ENCODE data around the gene RCOR2. TPM values are rescaled to one million over a fixed set of nuclear protein-coding genes. Genes with fewer than 3 reads are reported as not detected.
A peak's percentile ranks its signal among the peaks of the same experiment; 100 is the strongest.

Gene RCOR2
- total RNA-seq, 1 experiment from 2014 or later, result 77.4 TPM

DNA sequence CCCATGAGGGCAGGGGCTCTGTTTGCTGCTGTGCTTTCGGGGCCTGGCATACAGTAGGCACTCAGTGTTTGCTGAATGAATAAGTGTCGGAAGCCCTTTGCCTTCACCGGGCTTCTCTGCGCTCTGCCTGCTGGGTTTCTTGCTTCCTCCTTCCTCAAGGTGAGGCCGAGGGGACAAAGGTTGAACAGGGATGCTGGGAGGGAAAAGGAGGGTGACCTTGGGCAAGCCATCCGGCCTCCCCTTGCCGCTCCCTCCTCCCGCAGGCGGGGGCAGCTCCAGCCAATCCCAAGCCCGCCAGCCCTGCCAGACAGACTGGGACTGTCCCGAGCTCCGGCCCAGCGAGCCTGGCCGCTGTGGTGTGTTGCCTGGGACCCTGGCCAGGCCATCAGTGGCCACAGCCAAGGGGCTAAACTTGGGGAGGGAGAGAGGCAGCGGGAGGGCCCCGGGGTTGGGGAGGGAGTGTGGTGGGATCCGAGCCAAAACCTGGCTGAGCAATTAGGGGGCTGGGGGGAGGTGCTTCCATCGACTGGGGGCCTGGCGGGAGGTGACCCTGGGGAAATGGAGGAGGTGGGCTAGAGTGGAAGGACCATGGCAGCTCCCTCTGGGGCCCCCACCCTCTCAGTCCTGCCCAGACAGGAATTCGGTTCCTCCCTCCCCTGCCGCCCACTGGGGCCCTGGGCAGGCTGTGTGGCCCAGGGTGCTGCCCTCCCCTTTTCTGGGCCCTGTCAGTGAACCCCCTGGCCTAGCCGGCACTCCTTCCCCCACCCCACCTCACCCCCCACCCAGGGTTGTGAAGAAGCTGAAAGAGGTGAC, 3.4 kb upstream of the RCOR2 start (continued):
- TF ChIP-seq, protein P1, sequence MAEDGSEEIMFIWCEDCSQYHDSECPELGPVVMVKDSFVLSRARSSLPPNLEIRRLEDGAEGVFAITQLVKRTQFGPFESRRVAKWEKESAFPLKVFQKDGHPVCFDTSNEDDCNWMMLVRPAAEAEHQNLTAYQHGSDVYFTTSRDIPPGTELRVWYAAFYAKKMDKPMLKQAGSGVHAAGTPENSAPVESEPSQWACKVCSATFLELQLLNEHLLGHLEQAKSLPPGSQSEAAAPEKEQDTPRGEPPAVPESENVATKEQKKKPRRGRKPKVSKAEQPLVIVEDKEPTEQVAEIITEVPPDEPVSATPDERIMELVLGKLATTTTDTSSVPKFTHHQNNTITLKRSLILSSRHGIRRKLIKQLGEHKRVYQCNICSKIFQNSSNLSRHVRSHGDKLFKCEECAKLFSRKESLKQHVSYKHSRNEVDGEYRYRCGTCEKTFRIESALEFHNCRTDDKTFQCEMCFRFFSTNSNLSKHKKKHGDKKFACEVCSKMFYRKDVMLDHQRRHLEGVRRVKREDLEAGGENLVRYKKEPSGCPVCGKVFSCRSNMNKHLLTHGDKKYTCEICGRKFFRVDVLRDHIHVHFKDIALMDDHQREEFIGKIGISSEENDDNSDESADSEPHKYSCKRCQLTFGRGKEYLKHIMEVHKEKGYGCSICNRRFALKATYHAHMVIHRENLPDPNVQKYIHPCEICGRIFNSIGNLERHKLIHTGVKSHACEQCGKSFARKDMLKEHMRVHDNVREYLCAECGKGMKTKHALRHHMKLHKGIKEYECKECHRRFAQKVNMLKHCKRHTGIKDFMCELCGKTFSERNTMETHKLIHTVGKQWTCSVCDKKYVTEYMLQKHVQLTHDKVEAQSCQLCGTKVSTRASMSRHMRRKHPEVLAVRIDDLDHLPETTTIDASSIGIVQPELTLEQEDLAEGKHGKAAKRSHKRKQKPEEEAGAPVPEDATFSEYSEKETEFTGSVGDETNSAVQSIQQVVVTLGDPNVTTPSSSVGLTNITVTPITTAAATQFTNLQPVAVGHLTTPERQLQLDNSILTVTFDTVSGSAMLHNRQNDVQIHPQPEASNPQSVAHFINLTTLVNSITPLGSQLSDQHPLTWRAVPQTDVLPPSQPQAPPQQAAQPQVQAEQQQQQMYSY (CRISPR knock-in tag; IDR thresholded peaks at IDR 0.05), result peak; percentile 46
- TF ChIP-seq SP1 (CRISPR knock-in tag; conservative IDR thresholded peaks at IDR 0.05), result peak; percentile 55; the same call in 1 of the 2 replicates
- TF ChIP-seq ESRRA (CRISPR knock-in tag; IDR thresholded peaks at IDR 0.05; ENCODE audit: borderline replicate concordance), result peak; percentile 97
- TF ChIP-seq TEAD1 (CRISPR knock-in tag; IDR thresholded peaks at IDR 0.05), result no peak
- TF ChIP-seq, protein P2, sequence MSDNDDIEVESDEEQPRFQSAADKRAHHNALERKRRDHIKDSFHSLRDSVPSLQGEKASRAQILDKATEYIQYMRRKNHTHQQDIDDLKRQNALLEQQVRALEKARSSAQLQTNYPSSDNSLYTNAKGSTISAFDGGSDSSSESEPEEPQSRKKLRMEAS (CRISPR knock-in tag; IDR thresholded peaks at IDR 0.05), result peak; percentile 77

DNA sequence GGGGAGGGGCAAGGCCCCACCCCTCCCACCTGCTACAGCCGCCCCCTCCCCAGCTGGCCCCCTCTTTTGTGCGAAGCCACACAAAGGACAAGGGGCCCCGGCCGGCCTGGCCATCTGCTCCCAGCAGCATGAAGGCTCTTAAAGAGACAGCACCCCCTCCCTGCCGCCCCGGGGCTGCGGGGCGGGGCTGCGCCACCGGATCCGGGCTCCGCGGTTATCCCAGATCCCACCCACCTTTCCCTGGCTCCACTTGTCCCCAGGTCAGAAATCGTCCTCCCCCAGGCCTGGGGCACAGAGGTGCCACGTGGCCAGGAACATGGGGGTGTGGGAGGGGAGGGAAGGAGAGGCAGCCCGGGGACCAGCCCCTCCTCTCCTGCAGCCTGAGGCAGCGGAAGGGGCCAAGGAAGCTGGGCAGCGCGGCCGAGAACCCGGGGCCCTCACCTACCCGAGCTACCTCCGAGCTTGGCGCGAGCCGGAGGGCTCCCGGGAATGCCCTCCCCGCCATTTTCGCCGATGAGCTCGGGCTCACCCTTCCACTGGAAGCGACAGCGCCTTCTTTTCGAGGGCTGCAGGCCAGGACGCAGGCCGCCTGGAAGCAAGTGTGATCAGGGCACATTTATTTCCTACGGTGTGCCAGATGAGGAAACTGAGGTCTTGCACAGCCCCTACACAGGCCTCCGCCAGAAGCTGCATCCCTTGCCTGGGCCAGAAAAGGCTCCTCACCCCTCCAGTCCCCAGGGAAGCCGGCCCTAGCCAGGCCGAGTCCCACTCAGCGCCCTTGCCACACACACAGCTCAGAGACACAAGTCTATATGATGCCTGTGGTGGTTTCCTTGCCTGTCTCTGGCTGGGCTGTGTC, 2.5 kb upstream of the RCOR2 start:
- Mint-ChIP-seq H3K27ac (peak overlapping the region; percentile 95), H3K27me3 (ENCODE audit: low read depth) (peaks cover 15% of the 10 kb centered on the region), H3K4me3 (peak overlapping the region; percentile 77), H3K4me1 (peaks cover 19% of the 10 kb centered on the region), H3K36me3 (peaks cover 1% of the 10 kb centered on the region; the same call in 1 of the 2 replicates), H3K9me3 (no peaks in the 10 kb centered on the region; the same call in 1 of the 2 replicates)
- ChIA-PET CTCF (interaction anchor here (0.5 to 6.6 kb wide), 21 partner anchors 9 to 1162 kb away, joined by 3 to 103 read pairs (median 5); partner anchors contain the start of genes COX8A, FKBP2, MARK2 and NAA40), POLR2A (interaction anchor here (0.6 to 4.2 kb wide), 13 partner anchors 8 to 429 kb away, joined by 3 to 24 read pairs (median 4); partner anchors contain the start of genes COX8A, MARK2, NAA40 and PLAAT5)
- DNase-seq (ENCODE audit: low spot score) (peak; percentile 94), ATAC-seq (peak; percentile 41)
- no peak for TF ChIP-seq NR1H2 (CRISPR knock-in tag; IDR thresholded peaks at IDR 0.05)
- peak; percentile 67 for TF ChIP-seq SP1 (CRISPR knock-in tag; conservative IDR thresholded peaks at IDR 0.05)
- peak; percentile 96 for TF ChIP-seq CBFB (CRISPR knock-in tag; IDR thresholded peaks at IDR 0.05; ENCODE audit: low read depth)
- peak; percentile 66; the same call in 1 of the 2 replicates for TF ChIP-seq GABPB1 (CRISPR knock-in tag; IDR thresholded peaks at IDR 0.05)
- no peak; the same call in 1 of the 2 replicates for TF ChIP-seq ZNF423 (CRISPR knock-in tag; IDR thresholded peaks at IDR 0.05)
- no peak for TF ChIP-seq GTF2I (CRISPR knock-in tag; conservative IDR thresholded peaks at IDR 0.05)
- no peak for TF ChIP-seq NFE2L1 (CRISPR knock-in tag; IDR thresholded peaks at IDR 0.05)
- TF ChIP-seq, protein P3, sequence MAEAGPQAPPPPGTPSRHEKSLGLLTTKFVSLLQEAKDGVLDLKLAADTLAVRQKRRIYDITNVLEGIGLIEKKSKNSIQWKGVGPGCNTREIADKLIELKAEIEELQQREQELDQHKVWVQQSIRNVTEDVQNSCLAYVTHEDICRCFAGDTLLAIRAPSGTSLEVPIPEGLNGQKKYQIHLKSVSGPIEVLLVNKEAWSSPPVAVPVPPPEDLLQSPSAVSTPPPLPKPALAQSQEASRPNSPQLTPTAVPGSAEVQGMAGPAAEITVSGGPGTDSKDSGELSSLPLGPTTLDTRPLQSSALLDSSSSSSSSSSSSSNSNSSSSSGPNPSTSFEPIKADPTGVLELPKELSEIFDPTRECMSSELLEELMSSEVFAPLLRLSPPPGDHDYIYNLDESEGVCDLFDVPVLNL (CRISPR knock-in tag; IDR thresholded peaks at IDR 0.05; ENCODE audit: borderline replicate concordance, low read depth), result no peak
- TF ChIP-seq, protein P4, sequence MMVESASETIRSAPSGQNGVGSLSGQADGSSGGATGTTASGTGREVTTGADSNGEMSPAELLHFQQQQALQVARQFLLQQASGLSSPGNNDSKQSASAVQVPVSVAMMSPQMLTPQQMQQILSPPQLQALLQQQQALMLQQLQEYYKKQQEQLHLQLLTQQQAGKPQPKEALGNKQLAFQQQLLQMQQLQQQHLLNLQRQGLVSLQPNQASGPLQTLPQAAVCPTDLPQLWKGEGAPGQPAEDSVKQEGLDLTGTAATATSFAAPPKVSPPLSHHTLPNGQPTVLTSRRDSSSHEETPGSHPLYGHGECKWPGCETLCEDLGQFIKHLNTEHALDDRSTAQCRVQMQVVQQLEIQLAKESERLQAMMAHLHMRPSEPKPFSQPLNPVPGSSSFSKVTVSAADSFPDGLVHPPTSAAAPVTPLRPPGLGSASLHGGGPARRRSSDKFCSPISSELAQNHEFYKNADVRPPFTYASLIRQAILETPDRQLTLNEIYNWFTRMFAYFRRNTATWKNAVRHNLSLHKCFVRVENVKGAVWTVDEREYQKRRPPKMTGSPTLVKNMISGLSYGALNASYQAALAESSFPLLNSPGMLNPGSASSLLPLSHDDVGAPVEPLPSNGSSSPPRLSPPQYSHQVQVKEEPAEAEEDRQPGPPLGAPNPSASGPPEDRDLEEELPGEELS (CRISPR knock-in tag; IDR thresholded peaks at IDR 0.05), result no peak
- TF ChIP-seq SOX15 (CRISPR knock-in tag; IDR thresholded peaks at IDR 0.05), result no peak
- TF ChIP-seq TP53 (CRISPR knock-in tag; IDR thresholded peaks at IDR 0.05), result peak; percentile 52; the same call in 1 of the 2 replicates
- TF ChIP-seq ZNF671 (CRISPR knock-in tag; IDR thresholded peaks at IDR 0.05), result no peak
- TF ChIP-seq, protein P5, sequence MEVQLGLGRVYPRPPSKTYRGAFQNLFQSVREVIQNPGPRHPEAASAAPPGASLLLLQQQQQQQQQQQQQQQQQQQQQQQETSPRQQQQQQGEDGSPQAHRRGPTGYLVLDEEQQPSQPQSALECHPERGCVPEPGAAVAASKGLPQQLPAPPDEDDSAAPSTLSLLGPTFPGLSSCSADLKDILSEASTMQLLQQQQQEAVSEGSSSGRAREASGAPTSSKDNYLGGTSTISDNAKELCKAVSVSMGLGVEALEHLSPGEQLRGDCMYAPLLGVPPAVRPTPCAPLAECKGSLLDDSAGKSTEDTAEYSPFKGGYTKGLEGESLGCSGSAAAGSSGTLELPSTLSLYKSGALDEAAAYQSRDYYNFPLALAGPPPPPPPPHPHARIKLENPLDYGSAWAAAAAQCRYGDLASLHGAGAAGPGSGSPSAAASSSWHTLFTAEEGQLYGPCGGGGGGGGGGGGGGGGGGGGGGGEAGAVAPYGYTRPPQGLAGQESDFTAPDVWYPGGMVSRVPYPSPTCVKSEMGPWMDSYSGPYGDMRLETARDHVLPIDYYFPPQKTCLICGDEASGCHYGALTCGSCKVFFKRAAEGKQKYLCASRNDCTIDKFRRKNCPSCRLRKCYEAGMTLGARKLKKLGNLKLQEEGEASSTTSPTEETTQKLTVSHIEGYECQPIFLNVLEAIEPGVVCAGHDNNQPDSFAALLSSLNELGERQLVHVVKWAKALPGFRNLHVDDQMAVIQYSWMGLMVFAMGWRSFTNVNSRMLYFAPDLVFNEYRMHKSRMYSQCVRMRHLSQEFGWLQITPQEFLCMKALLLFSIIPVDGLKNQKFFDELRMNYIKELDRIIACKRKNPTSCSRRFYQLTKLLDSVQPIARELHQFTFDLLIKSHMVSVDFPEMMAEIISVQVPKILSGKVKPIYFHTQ (CRISPR knock-in tag; IDR thresholded peaks at IDR 0.05), result no peak
- no peak for TF ChIP-seq PRRX2 (CRISPR knock-in tag; IDR thresholded peaks at IDR 0.05)
- TF ChIP-seq, protein P1 (CRISPR knock-in tag; IDR thresholded peaks at IDR 0.05), result peak; percentile 77
- TF ChIP-seq OVOL2 (CRISPR knock-in tag; IDR thresholded peaks at IDR 0.05; ENCODE audit: borderline replicate concordance), result no peak
